ENCODE results near the gene SEPTIN12. TPM values are rescaled to one million over a fixed set of nuclear protein-coding genes. Genes with fewer than 3 reads are reported as not detected.

SEPTIN12 gene
- total RNA-seq, 1 donor from 2014 or later: not detected

GRCh38 chr16:4729876-4730275, 58.3 kb downstream of the SEPTIN12 start:
- no peak for TF ChIP-seq CTCF (IDR thresholded peaks at IDR 0.05; ENCODE audit: unreplicated experiment)
- DNase-seq (ENCODE audit: low spot score, unreplicated experiment): no peak
- Mint-ChIP-seq H3K36me3 (ENCODE audit: insufficient read depth) (peaks cover 9% of the 10 kb centered on the region), H3K4me1 (ENCODE audit: low read depth) (peaks cover 7% of the 10 kb centered on the region), H3K4me3 (ENCODE audit: low read depth) (no peak overlapping the region), H3K9me3 (ENCODE audit: low read depth) (no peaks in the 10 kb centered on the region), H3K27ac (no peak overlapping the region), H3K27me3 (no peaks in the 10 kb centered on the region)

GRCh38 chr16:4728676-4729075, 59.5 kb downstream of the SEPTIN12 start:
- no peak for TF ChIP-seq CTCF (IDR thresholded peaks at IDR 0.05; ENCODE audit: unreplicated experiment)
- peaks cover 6% of the 10 kb centered on the region for H3K4me1 Mint-ChIP-seq (ENCODE audit: low read depth)
- H3K9me3 Mint-ChIP-seq (ENCODE audit: low read depth): no peaks in the 10 kb centered on the region
- DNase-seq (ENCODE audit: low spot score, unreplicated experiment): no peak
- no peaks in the 10 kb centered on the region for H3K27me3 Mint-ChIP-seq
- H3K36me3 Mint-ChIP-seq (ENCODE audit: insufficient read depth): peaks cover 9% of the 10 kb centered on the region
- H3K4me3 Mint-ChIP-seq (ENCODE audit: low read depth): no peak overlapping the region
- H3K27ac Mint-ChIP-seq: peak overlapping the region; percentile 39

Other genes starting within 250 kb of the SEPTIN12 start
- 30.2 and 31.8 TPM in 2 replicates for gene CDIP1, start 249.6 kb downstream of the SEPTIN12 start, total RNA-seq
- gene C16orf96, start 232.0 kb downstream of the SEPTIN12 start, total RNA-seq: 1.2 and 1.7 TPM in 2 replicates
- gene UBALD1, start 173.5 kb downstream of the SEPTIN12 start, total RNA-seq: 39.0 and 39.4 TPM in 2 replicates
- gene MGRN1, start 163.5 kb downstream of the SEPTIN12 start, total RNA-seq: 104 and 105 TPM in 2 replicates
- gene NUDT16L1, start 94.8 kb downstream of the SEPTIN12 start, total RNA-seq: 39.4 and 41.8 TPM in 2 replicates
- 45.0 and 45.3 TPM in 2 replicates for gene ANKS3, start 54.1 kb downstream of the SEPTIN12 start, total RNA-seq
- 1.1 TPM in 2 replicates for gene DNAAF8, start 53.8 kb downstream of the SEPTIN12 start, total RNA-seq
- gene ZNF500, start 21.2 kb downstream of the SEPTIN12 start, total RNA-seq: 23.5 and 23.9 TPM in 2 replicates
- not detected in 2 replicates for gene SMIM22, start 7.0 kb upstream of the SEPTIN12 start, total RNA-seq
- 43.6 and 44.1 TPM in 2 replicates for gene ROGDI, start 14.3 kb upstream of the SEPTIN12 start, total RNA-seq
- gene GLYR1, start 58.9 kb upstream of the SEPTIN12 start, total RNA-seq: 129 and 132 TPM in 2 replicates
- gene UBN1, start 59.1 kb upstream of the SEPTIN12 start, total RNA-seq: 41.9 and 42.1 TPM in 2 replicates
- 62.7 and 64.1 TPM in 2 replicates for gene PPL, start 148.8 kb upstream of the SEPTIN12 start, total RNA-seq
- gene SEC14L5, start 170.0 kb upstream of the SEPTIN12 start, total RNA-seq: 1.8 and 2.1 TPM in 2 replicates
- gene NAGPA, start 245.6 kb upstream of the SEPTIN12 start, total RNA-seq: 28.4 and 29.2 TPM in 2 replicates